Keratinocyte (primary cell): Measurements from ENCODE around the gene ARL15. TPM values are rescaled to one million over a fixed set of nuclear protein-coding genes. Genes with fewer than 3 reads are reported as not detected.

Source experiments
- DNase-seq: peaks from one replicate; pipeline ENCODE4 v3.0.0-alpha.2; 2011; ENCODE audit warnings: low read depth, missing footprints, low spot score
- FAIRE-seq: peaks from 2 replicates; lab custom pipeline; 2011; peaks lifted over from hg19 to GRCh38; lab: Jason Lieb, UNC
- H2AFZ ChIP-seq: 2 replicates; pipeline ENCODE4 v1.6.0; 2012; ENCODE audit warnings: low read length, control low read depth, inconsistent platforms; ENCODE audit not compliant: control insufficient read depth
- H3K27ac ChIP-seq: 2 replicates; pipeline ENCODE4 v1.5.1; 2011; ENCODE audit warnings: low read length; ENCODE audit not compliant: control insufficient read depth, insufficient read depth
- H3K27me3 ChIP-seq: 3 replicates; pipeline ENCODE4 v1.6.0; 2011; ENCODE audit warnings: low read length; ENCODE audit not compliant: control insufficient read depth, insufficient read depth; ENCODE audit errors: extremely low read depth
- H3K36me3 ChIP-seq, 2 experiments: 2 replicates in 1 of 2; 3 replicates in 1 of 2; pipeline ENCODE4 v1.5.1; 2011; ENCODE audit warnings: low read length in 2 of 2, mild to moderate bottlenecking in 1 of 2; ENCODE audit not compliant: control insufficient read depth in 2 of 2, insufficient read depth in 2 of 2; ENCODE audit errors: extremely low read depth in 1 of 2
- H3K4me1 ChIP-seq: 3 replicates; pipeline ENCODE4 v1.5.1; 2011; ENCODE audit warnings: low read length; ENCODE audit not compliant: control insufficient read depth, insufficient read depth; ENCODE audit errors: extremely low read depth
- H3K4me2 ChIP-seq: 3 replicates; pipeline ENCODE4 v1.6.0; 2011; ENCODE audit warnings: low read depth, low read length; ENCODE audit not compliant: control insufficient read depth, insufficient read depth; ENCODE audit errors: extremely low read depth
- H3K4me3 ChIP-seq, 3 experiments: fragments of 200-600 bp in 1 of 3; sonication (generic) in 1 of 3; 2 replicates in 2 of 3; 3 replicates in 1 of 3; pipeline ENCODE4 v1.5.1; 2011 to 2016; ENCODE audit warnings: low read length in 3 of 3, mild to moderate bottlenecking in 3 of 3, control low read depth in 2 of 3, inconsistent platforms in 1 of 3, low read depth in 1 of 3, mixed read lengths in 1 of 3, mixed run types in 1 of 3, moderate library complexity in 1 of 3; ENCODE audit not compliant: control insufficient read depth in 2 of 3, insufficient read depth in 2 of 3; ENCODE audit errors: extremely low read depth in 1 of 3
- H3K79me2 ChIP-seq: 2 replicates; pipeline ENCODE4 v1.6.0; 2012; ENCODE audit warnings: low read length; ENCODE audit not compliant: control insufficient read depth, insufficient read depth
- H3K9ac ChIP-seq: 3 replicates; pipeline ENCODE4 v1.6.0; 2011; ENCODE audit warnings: low read length; ENCODE audit not compliant: control insufficient read depth, insufficient read depth; ENCODE audit errors: extremely low read depth
- H3K9me1 ChIP-seq: 3 replicates; pipeline ENCODE4 v1.6.0; 2011; ENCODE audit warnings: low read length; ENCODE audit not compliant: control insufficient read depth, insufficient read depth; ENCODE audit errors: extremely low read depth
- H3K9me3 ChIP-seq: 2 replicates; pipeline ENCODE4 v1.5.1; 2012; ENCODE audit warnings: low read depth, low read length; ENCODE audit not compliant: control insufficient read depth
- H4K20me1 ChIP-seq: 3 replicates; pipeline ENCODE4 v1.6.0; 2011; ENCODE audit warnings: low read length; ENCODE audit not compliant: control insufficient read depth, insufficient read depth; ENCODE audit errors: extremely low read depth
- EZH2 ChIP-seq: IDR thresholded peaks from one replicate; pipeline ENCODE4 v1.6.1; 2012; ENCODE audit warnings: inconsistent platforms, mild to moderate bottlenecking, low read length, moderate library complexity
- dilution Hi-C: fragments of 300-500 bp; cut with MboI; formaldehyde crosslinking; loops from one replicate; pipeline ENCODE4 v1.7.0; 2020; ENCODE audit warnings: low sequenced_read_pairs; ENCODE audit not compliant: extremely low pct_ligation_motif_present
- polyA plus RNA-seq, 5 experiments: library from polyadenylated mRNA; depleted of rRNA in 3 of 5; stranded (reverse) in 3 of 5; stranded (forward) in 1 of 5; unstranded in 1 of 5; fragments of >200 nt; gene quantifications; 1 replicate in 1 of 5; 2 replicates in 3 of 5; 3 replicates in 1 of 5; pipeline versions ENCODE4 v1.2.1 to v1.2.3, GENCODE V29; 2011 to 2012; ENCODE audit warnings: missing spikeins in 2 of 5, low read depth in 1 of 5, low replicate concordance in 1 of 5
- TF ChIP-seq, protein P1 (sequence below), 3 experiments: IDR thresholded peaks in 1 of 3; conservative IDR thresholded peaks in 1 of 3; optimal IDR thresholded peaks in 1 of 3; 2 replicates in 2 of 3; 3 replicates in 1 of 3; pipeline versions ENCODE3 to v1.5.1; 2011; ENCODE audit warnings: low read length in 3 of 3, mild to moderate bottlenecking in 3 of 3, moderate library complexity in 2 of 3, control low read depth in 1 of 3, inconsistent platforms in 1 of 3; ENCODE audit not compliant: insufficient read depth in 2 of 3; ENCODE audit errors: extremely low read depth in 1 of 3

The ARL15 gene
- polyA plus RNA-seq, 1 donor (not counting 4 experiments of a cell fraction or from before 2014, with no cell fraction given) = 19.7 TPM

DNA sequence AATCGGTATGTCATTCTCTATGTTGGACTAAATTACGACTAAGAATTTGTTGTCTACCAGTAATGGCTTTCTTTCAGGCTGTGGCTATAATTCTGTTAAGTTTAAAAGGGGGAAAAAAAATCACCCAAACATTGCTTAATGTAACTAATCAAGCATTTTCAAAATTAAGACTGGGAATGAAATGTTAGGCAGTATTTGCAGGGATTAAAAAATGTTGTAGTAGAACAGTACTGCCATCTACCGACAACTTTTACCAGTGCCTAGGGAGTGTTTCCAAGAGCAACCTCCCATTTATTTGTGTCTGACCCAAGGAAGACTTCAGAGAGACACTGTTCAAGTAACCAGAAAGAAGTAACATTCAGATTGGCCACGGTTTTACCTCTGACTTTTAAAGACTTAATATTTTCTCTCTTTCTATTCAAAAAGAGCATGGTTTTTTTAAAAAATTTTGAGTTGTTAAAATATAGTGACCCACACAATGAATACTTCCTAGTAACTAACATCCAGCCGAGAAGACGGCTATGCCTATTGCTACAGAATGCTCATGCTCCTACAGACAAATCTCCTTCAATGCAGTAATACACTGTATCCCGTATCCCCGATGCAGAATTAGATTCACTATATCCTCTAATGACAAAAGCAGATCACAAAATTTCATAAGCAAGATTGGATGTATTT is 92.4 kb downstream of the ARL15 start:
- H3K4me2 ChIP-seq = no peak overlapping the region

DNA sequence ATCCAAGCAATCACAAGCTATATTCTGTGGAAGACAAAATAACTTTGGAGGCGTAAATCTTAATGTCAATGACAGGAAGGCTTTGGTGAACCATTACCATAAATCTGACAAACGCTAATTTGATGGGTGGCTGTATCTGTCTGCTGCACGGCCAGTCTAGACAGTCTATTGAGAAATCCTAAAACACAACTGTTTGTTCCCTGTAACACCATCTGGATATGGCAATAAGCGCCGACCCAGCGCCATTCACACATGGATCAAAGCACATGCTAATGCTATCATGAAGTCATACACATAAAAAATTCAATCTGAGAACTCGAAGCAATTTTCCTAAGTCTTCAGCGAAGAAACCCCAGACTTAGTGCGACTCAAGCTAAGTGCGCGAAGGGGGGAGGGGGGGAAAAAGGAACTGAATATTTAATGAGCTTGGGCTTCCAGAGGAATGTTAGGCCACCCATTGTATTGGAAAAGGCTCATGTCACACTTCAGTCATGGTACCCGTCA is 95.1 kb downstream of the ARL15 start:
- H3K9me3 ChIP-seq = no peaks in the 10 kb centered on the region
- H4K20me1 ChIP-seq = no peaks in the 10 kb centered on the region
- no peak overlapping the region for H2AFZ ChIP-seq
- TF ChIP-seq, protein P1, sequence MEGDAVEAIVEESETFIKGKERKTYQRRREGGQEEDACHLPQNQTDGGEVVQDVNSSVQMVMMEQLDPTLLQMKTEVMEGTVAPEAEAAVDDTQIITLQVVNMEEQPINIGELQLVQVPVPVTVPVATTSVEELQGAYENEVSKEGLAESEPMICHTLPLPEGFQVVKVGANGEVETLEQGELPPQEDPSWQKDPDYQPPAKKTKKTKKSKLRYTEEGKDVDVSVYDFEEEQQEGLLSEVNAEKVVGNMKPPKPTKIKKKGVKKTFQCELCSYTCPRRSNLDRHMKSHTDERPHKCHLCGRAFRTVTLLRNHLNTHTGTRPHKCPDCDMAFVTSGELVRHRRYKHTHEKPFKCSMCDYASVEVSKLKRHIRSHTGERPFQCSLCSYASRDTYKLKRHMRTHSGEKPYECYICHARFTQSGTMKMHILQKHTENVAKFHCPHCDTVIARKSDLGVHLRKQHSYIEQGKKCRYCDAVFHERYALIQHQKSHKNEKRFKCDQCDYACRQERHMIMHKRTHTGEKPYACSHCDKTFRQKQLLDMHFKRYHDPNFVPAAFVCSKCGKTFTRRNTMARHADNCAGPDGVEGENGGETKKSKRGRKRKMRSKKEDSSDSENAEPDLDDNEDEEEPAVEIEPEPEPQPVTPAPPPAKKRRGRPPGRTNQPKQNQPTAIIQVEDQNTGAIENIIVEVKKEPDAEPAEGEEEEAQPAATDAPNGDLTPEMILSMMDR (optimal IDR thresholded peaks at IDR 0.05 in 1 of 3, IDR thresholded peaks at IDR 0.05 in 1 of 3, conservative IDR thresholded peaks at IDR 0.05 in 1 of 3; ENCODE audit: extremely low read depth in 1 of 3, insufficient read depth in 2 of 3, low read length in 3 of 3) = no peak
- TF ChIP-seq EZH2 = no peak
- dilution Hi-C loops = no loop called here
- H3K9me1 ChIP-seq = no peaks in the 10 kb centered on the region
- no peaks in the 10 kb centered on the region for H3K36me3 ChIP-seq
- FAIRE-seq = no peak
- no peaks in the 10 kb centered on the region for H3K27me3 ChIP-seq
- H3K79me2 ChIP-seq = peaks cover 2% of the 10 kb centered on the region
- DNase-seq = no peak
- no peak overlapping the region for H3K4me3 ChIP-seq
- no peak overlapping the region for H3K9ac ChIP-seq
- H3K27ac ChIP-seq = no peak overlapping the region
- H3K4me1 ChIP-seq = peaks cover 3% of the 10 kb centered on the region
- H3K4me2 ChIP-seq = no peak overlapping the region

More for the DNA sequence above, 92.4 kb downstream of the ARL15 start:
- Histone ChIP-seq H3K27me3 (no peaks in the 10 kb centered on the region), H3K9me1 (no peaks in the 10 kb centered on the region), H3K4me1 (peaks cover 3% of the 10 kb centered on the region), H3K9me3 (no peaks in the 10 kb centered on the region), H3K9ac (no peak overlapping the region), H3K27ac (no peak overlapping the region), H3K79me2 (peaks cover 2% of the 10 kb centered on the region), H2AFZ (no peak overlapping the region), H4K20me1 (no peaks in the 10 kb centered on the region), H3K36me3 (no peaks in the 10 kb centered on the region), H3K4me3 (no peak overlapping the region)
- DNase-seq = peak; percentile 17
- FAIRE-seq = peak; percentile 88
- dilution Hi-C loops = no loop called here
- TF ChIP-seq EZH2 = no peak
- TF ChIP-seq, protein P1 (optimal IDR thresholded peaks at IDR 0.05 in 1 of 3, IDR thresholded peaks at IDR 0.05 in 1 of 3, conservative IDR thresholded peaks at IDR 0.05 in 1 of 3; ENCODE audit: extremely low read depth in 1 of 3, insufficient read depth in 2 of 3, low read length in 3 of 3) = peak; percentile 55 to 63 (median 58)
